H1 (cell line): ENCODE results near the gene SURF4. TPM values are rescaled to one million over a fixed set of nuclear protein-coding genes. Genes with fewer than 3 reads are reported as not detected.

ENCODE experiments used
- CTCF ChIA-PET: fragments of 300-600 bp; sonication (Branson Sonifier 250); formaldehyde crosslinking; loops from one replicate; lab custom pipeline; 2021; ENCODE audit not compliant: partially characterized antibody; lab: Charles Lee
- POLR2A ChIA-PET: fragments of 300-600 bp; sonication (Branson Sonifier 250); formaldehyde crosslinking; loops from one replicate; lab custom pipeline; 2021; ENCODE audit warnings: inconsistent platforms; ENCODE audit not compliant: partially characterized antibody; lab: Charles Lee
- DNase-seq, 2 experiments: peaks; one replicate each; pipeline versions ENCODE4 v3.0.0 to v3.0.0-alpha.2; 2010 to 2022; ENCODE audit warnings: low spot score in 2 of 2, low read depth in 1 of 2, mixed read lengths in 1 of 2
- FAIRE-seq: peaks from 2 replicates; lab custom pipeline; 2011; peaks lifted over from hg19 to GRCh38; lab: Jason Lieb, UNC
- H2AFZ ChIP-seq: 2 replicates; pipeline ENCODE4 v1.8.1; 2012; ENCODE audit warnings: low read length, inconsistent platforms
- H2AK5ac ChIP-seq: 2 replicates; pipeline ENCODE4 v1.6.1; 2013; ENCODE audit warnings: low read depth, low read length
- H2BK120ac ChIP-seq: replicated peaks from 2 replicates; pipeline ENCODE3; 2013; ENCODE audit warnings: low read depth, low read length, inconsistent platforms
- H2BK12ac ChIP-seq: 2 replicates; pipeline ENCODE4 v1.6.1; 2013; ENCODE audit warnings: low read depth, low read length
- H2BK15ac ChIP-seq: 2 replicates; pipeline ENCODE4 v1.6.1; 2013; ENCODE audit warnings: low read length
- H2BK20ac ChIP-seq: 2 replicates; pipeline ENCODE4 v1.6.1; 2013; ENCODE audit warnings: low read length
- H2BK5ac ChIP-seq: 2 replicates; pipeline ENCODE4 v1.6.1; 2013; ENCODE audit warnings: low read depth, low read length
- H3K14ac ChIP-seq: 2 replicates; pipeline ENCODE4 v1.6.1; 2013; ENCODE audit warnings: inconsistent platforms; ENCODE audit not compliant: insufficient read length
- H3K18ac ChIP-seq: 2 replicates; pipeline ENCODE4 v1.6.1; 2013; ENCODE audit warnings: low read length; ENCODE audit errors: extremely low read depth
- H3K23ac ChIP-seq: 2 replicates; pipeline ENCODE4 v1.6.1; 2013; ENCODE audit warnings: inconsistent platforms; ENCODE audit not compliant: insufficient read length
- H3K23me2 ChIP-seq: 2 replicates; pipeline ENCODE4 v1.6.1; 2013; ENCODE audit warnings: low read depth, low read length
- H3K27ac ChIP-seq: 2 replicates; pipeline ENCODE4 v1.6.1; 2011; ENCODE audit warnings: low read depth, low read length, inconsistent platforms
- H3K27me3 ChIP-seq, 4 experiments: replicated peaks in 1 of 4; 1 replicate in 1 of 4; 2 replicates in 3 of 4; pipeline versions ENCODE4 v1.6.1 to v1.8.1; 2011 to 2013; ENCODE audit warnings: low read length in 3 of 4, mild to moderate bottlenecking in 3 of 4, inconsistent platforms in 2 of 4, mixed read lengths in 2 of 4, moderate library complexity in 1 of 4; ENCODE audit not compliant: control insufficient read depth in 3 of 4, insufficient read depth in 3 of 4; ENCODE audit errors: extremely low read depth in 1 of 4
- H3K36me3 ChIP-seq, 4 experiments: 2 replicates each; pipeline versions ENCODE4 v1.6.1 to v1.8.1; 2011 to 2013; ENCODE audit warnings: mild to moderate bottlenecking in 4 of 4, low read length in 3 of 4, moderate library complexity in 2 of 4, control low read depth in 1 of 4, inconsistent platforms in 1 of 4; ENCODE audit not compliant: insufficient read depth in 4 of 4, control insufficient read depth in 2 of 4
- H3K4ac ChIP-seq: replicated peaks from 2 replicates; pipeline ENCODE3; 2013; ENCODE audit warnings: low read length, low read depth, mixed read lengths, inconsistent platforms; ENCODE audit not compliant: insufficient read length
- H3K4me1 ChIP-seq, 4 experiments: replicated peaks in 1 of 4; 1 replicate in 1 of 4; 2 replicates in 3 of 4; pipeline versions ENCODE4 v1.6.1 to v1.8.1; 2011 to 2013; ENCODE audit warnings: low read length in 3 of 4, inconsistent platforms in 2 of 4, mixed read lengths in 1 of 4; ENCODE audit not compliant: insufficient read depth in 4 of 4, control insufficient read depth in 3 of 4
- H3K4me2 ChIP-seq, 2 experiments: 2 replicates each; pipeline versions ENCODE4 v1.6.1 to v1.8.1; 2011 to 2013; ENCODE audit warnings: low read depth in 2 of 2, low read length in 2 of 2, control low read depth in 1 of 2, inconsistent platforms in 1 of 2, mild to moderate bottlenecking in 1 of 2; ENCODE audit not compliant: insufficient read depth in 1 of 2
- H3K4me3 ChIP-seq, 4 experiments: fragments of 200-600, 300-600 bp in 1 of 4; sonication (generic), shearing (Covaris generic), sonication (Bioruptor Twin) in 1 of 4; 2 replicates each; pipeline versions ENCODE4 v1.5.1 to v1.8.1; 2011 to 2016; ENCODE audit warnings: low read length in 4 of 4, low read depth in 3 of 4, control low read depth in 2 of 4, inconsistent platforms in 2 of 4, mild to moderate bottlenecking in 2 of 4, mixed read lengths in 1 of 4, moderate library complexity in 1 of 4; ENCODE audit not compliant: insufficient read depth in 2 of 4; ENCODE audit errors: extremely low read depth in 1 of 4
- H3K56ac ChIP-seq: replicated peaks from 2 replicates; pipeline ENCODE3; 2013; ENCODE audit warnings: low read depth, mild to moderate bottlenecking, mixed read lengths, low read length, inconsistent platforms; ENCODE audit not compliant: insufficient read length
- H3K79me1 ChIP-seq: 2 replicates; pipeline ENCODE4 v1.6.1; 2013; ENCODE audit warnings: low read depth, low read length, control low read depth
- H3K79me2 ChIP-seq, 2 experiments: 2 replicates each; pipeline versions ENCODE4 v1.6.1 to v1.8.1; 2012 to 2013; ENCODE audit warnings: low read length in 2 of 2, mild to moderate bottlenecking in 2 of 2, inconsistent platforms in 1 of 2; ENCODE audit not compliant: insufficient read depth in 2 of 2, control insufficient read depth in 1 of 2
- H3K9ac ChIP-seq, 4 experiments: replicated peaks in 1 of 4; 1 replicate in 1 of 4; 2 replicates in 3 of 4; pipeline versions ENCODE4 v1.6.1 to v1.8.1; 2011 to 2013; ENCODE audit warnings: low read depth in 3 of 4, low read length in 3 of 4, control low read depth in 2 of 4, mild to moderate bottlenecking in 2 of 4, moderate library complexity in 2 of 4, inconsistent platforms in 1 of 4; ENCODE audit errors: extremely low read depth in 1 of 4
- H3K9me3 ChIP-seq, 2 experiments: 2 replicates each; pipeline versions ENCODE4 v1.6.1 to v1.8.1; 2012 to 2013; ENCODE audit warnings: mild to moderate bottlenecking in 2 of 2, moderate library complexity in 2 of 2, control low read depth in 1 of 2, inconsistent platforms in 1 of 2, low read depth in 1 of 2, low read length in 1 of 2, mixed read lengths in 1 of 2; ENCODE audit not compliant: insufficient read depth in 2 of 2
- H4K20me1 ChIP-seq, 2 experiments: replicated peaks in 1 of 2; 2 replicates each; pipeline versions ENCODE3 to v1.8.1; 2011 to 2013; ENCODE audit warnings: inconsistent platforms in 2 of 2, low read length in 2 of 2, mild to moderate bottlenecking in 1 of 2; ENCODE audit not compliant: insufficient read depth in 2 of 2, control insufficient read depth in 1 of 2
- H4K5ac ChIP-seq: 2 replicates; pipeline ENCODE4 v1.6.1; 2013; ENCODE audit warnings: low read length, low read depth, mixed read lengths, inconsistent platforms; ENCODE audit not compliant: insufficient read length
- H4K8ac ChIP-seq: 2 replicates; pipeline ENCODE4 v1.8.0; 2013; ENCODE audit warnings: mild to moderate bottlenecking, moderate library complexity, low read length, inconsistent platforms; ENCODE audit not compliant: insufficient read depth; ENCODE audit errors: extremely low read depth
- H4K91ac ChIP-seq: replicated peaks from 2 replicates; pipeline ENCODE3; 2013; ENCODE audit warnings: low read length, mixed read lengths, inconsistent platforms; ENCODE audit not compliant: insufficient read length
- HDAC2 ChIP-seq, 2 experiments: fragments of 300-600 bp in 1 of 2; sonication (generic) in 1 of 2; IDR thresholded peaks; 2 replicates each; pipeline ENCODE4 v1.6.1; 2011 to 2012; ENCODE audit warnings: low read depth in 2 of 2, low read length in 2 of 2, mild to moderate bottlenecking in 2 of 2, moderate library complexity in 2 of 2, borderline replicate concordance in 1 of 2, inconsistent platforms in 1 of 2
- WGBS, 2 experiments: shearing (Covaris generic) in 1 of 2; methylation state at CpG; one replicate each; pipeline versions ENCODE4 v1.1.6 to v1.1.7; 2013 to 2015; ENCODE audit warnings: low lambda C conversion rate in 2 of 2, mixed read lengths in 2 of 2, inconsistent platforms in 1 of 2, low coverage in 1 of 2, missing lambda C conversion rate in 1 of 2; ENCODE audit not compliant: insufficient replicate concordance in 2 of 2, insufficient coverage in 1 of 2, insufficient read length in 1 of 2; ENCODE audit errors: extremely low coverage in 1 of 2, missing lambda C conversion rate in 1 of 2; 5-methylcytosine and 5-hydroxymethylcytosine counted together
- polyA plus RNA-seq, 7 experiments: library from polyadenylated mRNA; depleted of rRNA in 3 of 7; stranded (reverse) in 5 of 7; unstranded in 2 of 7; fragments of >200 nt in 5 of 7; fragments of 200-250 nt in 2 of 7; gene quantifications; 1 replicate in 5 of 7; 2 replicates in 1 of 7; 4 replicates in 1 of 7; pipeline versions ENCODE4 v1.2.1 to v1.2.3, GENCODE V29; 2011 to 2013; ENCODE audit warnings: missing spikeins in 2 of 7, mixed read lengths in 2 of 7
- total RNA-seq: library from RNA; stranded (reverse); fragmentation: NEBNext Ultra II Directional; extraction: Animal tissue kit (Norgen Biotek cat#: 25700); gene quantifications from 2 replicates; pipeline ENCODE4 v1.2.1, GENCODE V29; 2021

Gene SURF4
- total and polyA plus RNA-seq, 2 of the 8 experiments (the other 6 are each of a cell fraction or from before 2014, with no cell fraction given) = 176 to 182 TPM

DNA sequence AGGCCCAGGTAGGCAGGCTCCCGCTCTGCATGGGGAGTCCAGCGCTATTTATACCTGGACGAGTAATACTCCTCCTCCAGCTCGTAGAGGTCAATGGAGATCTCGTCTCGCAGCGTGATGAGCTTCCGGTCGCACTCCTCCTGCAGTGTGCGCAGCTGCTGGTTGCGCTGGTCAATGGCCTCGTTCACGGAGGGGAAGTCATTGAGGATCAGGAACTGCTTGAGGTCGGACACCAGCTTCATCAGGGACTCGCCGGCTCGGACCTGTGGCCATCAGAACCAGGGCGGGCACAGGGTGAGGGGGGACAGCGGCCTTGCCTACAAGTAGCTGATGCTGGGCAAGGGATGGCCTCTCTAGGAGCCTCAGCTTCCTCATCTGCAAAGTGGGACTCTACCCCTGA lies 31.8 kb downstream of the SURF4 start:
- peaks cover 17% of the 10 kb centered on the region for H3K79me1 ChIP-seq
- H3K9me3 ChIP-seq = no peaks in the 10 kb centered on the region
- peaks cover 6 to 32% of the 10 kb centered on the region in 2 experiments for H3K79me2 ChIP-seq
- no peak overlapping the region for H2BK15ac ChIP-seq
- no peak for FAIRE-seq
- DNase-seq = no peak
- no peak overlapping the region for H2BK20ac ChIP-seq
- H3K4ac ChIP-seq = no peak overlapping the region
- peaks cover 6% of the 10 kb centered on the region; the same call in 1 of the 2 replicates for H3K23me2 ChIP-seq
- peaks cover 12 to 36% of the 10 kb centered on the region in 2 experiments for H4K20me1 ChIP-seq
- H3K4me1 ChIP-seq = peaks cover 0 to 7% (median 5%) of the 10 kb centered on the region in 4 experiments; a peak in 6 of 7 replicates
- no peak overlapping the region for H4K8ac ChIP-seq
- no peak overlapping the region for H2BK120ac ChIP-seq
- no peak for TF ChIP-seq HDAC2 (IDR thresholded peaks at IDR 0.05; ENCODE audit: borderline replicate concordance in 1 of 2, low read depth in 2 of 2, low read length in 2 of 2)
- H3K9ac ChIP-seq = no peak overlapping the region
- no peak overlapping the region for H3K23ac ChIP-seq
- H2BK5ac ChIP-seq = no peak overlapping the region
- H3K36me3 ChIP-seq = peaks cover 31 to 71% (median 55%) of the 10 kb centered on the region in 4 experiments
- H4K5ac ChIP-seq = no peak overlapping the region
- CTCF ChIA-PET = interaction anchor here (1.1 to 5.5 kb wide), 7 partner anchors 11 to 157 kb away, joined by 3 to 45 read pairs (median 16); partner anchors contain the start of gene SURF1
- H2BK12ac ChIP-seq = no peak overlapping the region
- H3K27ac ChIP-seq = no peak overlapping the region
- no peak overlapping the region for H3K56ac ChIP-seq
- WGBS, 2 experiments = 90% methylated on average over 19 of the region's 19 CpGs; no CpG with 5 or more reads in 1 of the 2 experiments
- H3K18ac ChIP-seq = no peak overlapping the region
- H3K27me3 ChIP-seq = no peaks in the 10 kb centered on the region
- no peak overlapping the region for H3K4me3 ChIP-seq
- no peak overlapping the region for H4K91ac ChIP-seq
- POLR2A ChIA-PET = interaction anchor here (0.9 to 14.8 kb wide), 4 partner anchors 10 to 27 kb away, joined by 3 to 303 read pairs (median 6); partner anchors contain the start of genes MED22, RPL7A, SURF1 and SURF2
- H2AFZ ChIP-seq = no peak overlapping the region
- no peak overlapping the region for H2AK5ac ChIP-seq
- no peak overlapping the region for H3K14ac ChIP-seq
- no peak overlapping the region for H3K4me2 ChIP-seq
